HepG2 (cell line): ENCODE measurements around the gene CCNA2. TPM values are rescaled to one million over a fixed set of nuclear protein-coding genes. Genes with fewer than 3 reads are reported as not detected.

Source experiments
- ATAC-seq: fragments of 200-7000 bp; cut with Tn5 transposase; 3 replicates; pipeline ENCODE4 v1.9.1; 2020; ENCODE audit warnings: mild to moderate bottlenecking, moderate library complexity
- BruUV-seq: library from RNA; stranded (reverse); fragments of 400-500 nt; replicated peaks from 2 replicates; lab custom pipeline; 2021; lab: Mats Ljungman, UMichigan
- CTCF ChIA-PET: fragments of 300-600 bp; formaldehyde crosslinking; extraction: SDS; loops from one replicate; lab custom pipeline; 2021; ENCODE audit warnings: low total read pairs, inconsistent platforms, low intra/inter-chr PET ratio; lab: Yijun Ruan, JAX
- POLR2A ChIA-PET: fragments of 350-600 bp; sonication (Branson Sonifier 250); formaldehyde crosslinking; loops from one replicate; lab custom pipeline; 2020; ENCODE audit warnings: antibody characterized with exemption, inconsistent platforms; lab: Yijun Ruan, JAX
- DNase-seq: peaks from one replicate; pipeline ENCODE4 v3.0.0-alpha.2; 2015; ENCODE audit warnings: low spot score
- FAIRE-seq: peaks from 3 replicates; lab custom pipeline; 2011; peaks lifted over from hg19 to GRCh38; lab: Jason Lieb, UNC
- H2AFZ ChIP-seq: one replicate; pipeline ENCODE4 v1.6.1; 2011; ENCODE audit warnings: low read length, inconsistent platforms
- H3K27ac ChIP-seq: fragments of 300-600 bp; 3 replicates; pipeline ENCODE4 v1.8.0; 2011; ENCODE audit warnings: mixed run types, mild to moderate bottlenecking, mixed read lengths, low read length, inconsistent platforms; ENCODE audit not compliant: insufficient read depth; ENCODE audit errors: extremely low read length
- H3K27me3 ChIP-seq, 2 experiments: fragments of 200-600 bp in 1 of 2; 2 replicates in 1 of 2; 3 replicates in 1 of 2; pipeline versions ENCODE4 v1.6.0 to v1.8.0; 2011; ENCODE audit warnings: low read length in 2 of 2, mild to moderate bottlenecking in 2 of 2, moderate library complexity in 2 of 2, inconsistent platforms in 1 of 2; ENCODE audit not compliant: insufficient read depth in 2 of 2, control insufficient read depth in 1 of 2
- H3K36me3 ChIP-seq, 2 experiments: fragments of 200-600 bp in 1 of 2; replicated peaks in 1 of 2; 2 replicates in 1 of 2; 3 replicates in 1 of 2; pipeline versions ENCODE4 v1.5.1 to v1.8.0; 2011; ENCODE audit warnings: low read length in 2 of 2, inconsistent platforms in 1 of 2; ENCODE audit not compliant: insufficient read depth in 2 of 2, control insufficient read depth in 1 of 2
- H3K4me1 ChIP-seq: 2 replicates; pipeline ENCODE4 v1.5.1; 2012; ENCODE audit warnings: low read length, inconsistent platforms; ENCODE audit not compliant: insufficient read depth
- H3K4me2 ChIP-seq: 2 replicates; pipeline ENCODE4 v1.6.0; 2011; ENCODE audit warnings: low read depth, low read length, inconsistent platforms
- H3K4me3 ChIP-seq, 3 experiments: fragments of 200-600 bp in 1 of 3; sonication (generic), shearing (Covaris generic) in 1 of 3; replicated peaks in 1 of 3; 2 replicates each; pipeline ENCODE4 v1.5.1; 2011 to 2016; ENCODE audit warnings: low read length in 3 of 3, inconsistent platforms in 2 of 3, low read depth in 2 of 3, mild to moderate bottlenecking in 2 of 3, control low read depth in 1 of 3, mixed read lengths in 1 of 3; ENCODE audit not compliant: insufficient read depth in 1 of 3
- H3K79me2 ChIP-seq: one replicate; pipeline ENCODE4 v1.6.1; 2011; ENCODE audit warnings: low read length, inconsistent platforms; ENCODE audit not compliant: insufficient read depth
- H3K9ac ChIP-seq: 2 replicates; pipeline ENCODE4 v1.6.0; 2011; ENCODE audit warnings: mild to moderate bottlenecking, low read depth, low read length, inconsistent platforms; ENCODE audit not compliant: insufficient read depth
- H3K9me3 ChIP-seq: 2 replicates; pipeline ENCODE4 v1.5.1; 2012; ENCODE audit warnings: mild to moderate bottlenecking, low read length
- H4K20me1 ChIP-seq: 2 replicates; pipeline ENCODE4 v1.6.0; 2011; ENCODE audit warnings: inconsistent platforms, mild to moderate bottlenecking, low read length, moderate library complexity; ENCODE audit not compliant: insufficient read depth
- FOXP4 ChIP-seq: sonication (generic); formaldehyde crosslinking; IDR thresholded peaks from 2 replicates; pipeline ENCODE4 v1.4.0; 2020; ENCODE audit warnings: missing genetic modification reagents
- GABPA ChIP-seq, 2 experiments: IDR thresholded peaks; 2 replicates each; pipeline ENCODE4 v1.6.1; 2011 to 2016; ENCODE audit warnings: low read depth in 2 of 2, low read length in 1 of 2, missing biosample characterization in 1 of 2, missing genetic modification characterization in 1 of 2
- HNF4A ChIP-seq: sonication (generic); formaldehyde crosslinking; IDR thresholded peaks from 2 replicates; pipeline ENCODE4 v1.4.0; 2020; ENCODE audit warnings: missing genetic modification reagents
- MAX ChIP-seq: IDR thresholded peaks from 2 replicates; pipeline ENCODE4 v1.6.1; 2012; ENCODE audit warnings: inconsistent platforms
- PPARG ChIP-seq: conservative IDR thresholded peaks from 2 replicates; pipeline ENCODE4 v1.6.1; 2016; ENCODE audit warnings: missing biosample characterization, missing genetic modification reagents
- PRPF4 ChIP-seq: fragments of 200-400 bp; formaldehyde crosslinking; IDR thresholded peaks from 2 replicates; pipeline ENCODE4 v1.6.1; 2016; ENCODE audit warnings: low read length, low read depth; ENCODE audit not compliant: poor library complexity, severe bottlenecking
- RAD51 ChIP-seq: fragments of 450-650 bp; IDR thresholded peaks from 2 replicates; pipeline ENCODE4 v1.6.1; 2016; ENCODE audit warnings: borderline replicate concordance
- TEF ChIP-seq: sonication (generic); formaldehyde crosslinking; IDR thresholded peaks from 2 replicates; pipeline ENCODE4 v1.5.0; 2020; ENCODE audit warnings: missing genetic modification reagents
- ZFY ChIP-seq: sonication (generic); formaldehyde crosslinking; IDR thresholded peaks from 2 replicates; pipeline ENCODE4 v1.4.0; 2020; ENCODE audit warnings: missing genetic modification reagents
- ZNF205 ChIP-seq: IDR thresholded peaks from 2 replicates; pipeline ENCODE4 v1.6.1; 2018; ENCODE audit warnings: missing biosample characterization, missing genetic modification reagents
- ZNF230 ChIP-seq: sonication (generic); formaldehyde crosslinking; IDR thresholded peaks from 2 replicates; pipeline ENCODE4 v1.4.0; 2020; ENCODE audit warnings: mild to moderate bottlenecking, missing genetic modification reagents
- ZNF362 ChIP-seq: sonication (generic); formaldehyde crosslinking; IDR thresholded peaks from 2 replicates; pipeline ENCODE4 v1.4.0; 2020; ENCODE audit warnings: missing genetic modification reagents, mild to moderate bottlenecking, borderline replicate concordance
- WGBS: methylation state at CpG from one replicate; pipeline ENCODE4 v1.1.6; 2017; ENCODE audit warnings: low lambda C conversion rate; 5-methylcytosine and 5-hydroxymethylcytosine counted together
- in situ Hi-C: cut with HindIII; loops from 2 replicates; pipeline ENCODE4 v1.10.0; 2017; ENCODE audit warnings: low pct_unique_long_range_greater_than_20kb; ENCODE audit not compliant: extremely low pct_ligation_motif_present
- intact Hi-C: fragments of 100-400 bp; cut with micrococcal nuclease; formaldehyde crosslinking; loops from one replicate; pipeline ENCODE4 v1.10.0; 2022; ENCODE audit not compliant: unreplicated experiment
- polyA plus RNA-seq, 8 experiments: library from polyadenylated mRNA; depleted of rRNA in 3 of 8; stranded (reverse) in 7 of 8; unstranded in 1 of 8; fragments of >200 nt; fragmentation: Illumina TruSeq in 4 of 8; extraction: Trizol in 4 of 8; gene quantifications; 2 replicates each; pipeline versions ENCODE4 v1.2.1 to v1.2.3, GENCODE V29; 2011 to 2016; ENCODE audit warnings: low read depth in 4 of 8, missing spikeins in 1 of 8, mixed read lengths in 1 of 8; ENCODE audit not compliant: insufficient read depth in 1 of 8
- total RNA-seq, 5 experiments: library from RNA; depleted of rRNA; stranded (reverse); fragments of >200 nt; fragmentation: Illumina TruSeq; extraction: Trizol; gene quantifications; 2 replicates each; pipeline ENCODE4 v1.2.3, GENCODE V29; 2016; ENCODE audit warnings: low read depth in 1 of 5

The CCNA2 gene
- total and polyA plus RNA-seq, 2 of the 13 experiments (the other 11 are each of a cell fraction or from before 2014, with no cell fraction given), result 31.3 to 105 TPM

GRCh38 chr4:121801715-121802075, 22.0 kb downstream of the CCNA2 start:
- DNase-seq, result no peak
- intact Hi-C loops (loop anchor here (1.0 to 5.0 kb wide), 2 partner anchors 22 to 124 kb away; partner anchors contain the start of gene CCNA2), in situ Hi-C loops (no loop called here)
- Histone ChIP-seq H3K27ac (peak overlapping the region; percentile 93), H3K36me3 (peaks cover 6 to 18% of the 10 kb centered on the region in 2 experiments; a peak in 4 of 5 replicates), H3K9me3 (no peaks in the 10 kb centered on the region), H3K4me3 (peak overlapping the region; percentile 79 to 86 (median 84)), H3K4me1 (peaks cover 43% of the 10 kb centered on the region), H3K4me2 (peak overlapping the region; percentile 97), H3K9ac (peak overlapping the region; percentile 87), H3K27me3 (no peaks in the 10 kb centered on the region; a peak in 1 of 5 replicates), H2AFZ (peak overlapping the region; percentile 20), H3K79me2 (peaks cover 19% of the 10 kb centered on the region), H4K20me1 (no peaks in the 10 kb centered on the region)
- ATAC-seq, result no peak
- FAIRE-seq, result peak; percentile 28
- POLR2A ChIA-PET, result interaction anchor here (0.7 to 2.6 kb wide), 8 partner anchors 9 to 106 kb away, joined by 3 to 14 read pairs (median 4); partner anchors contain the start of genes ANXA5, BBS7 and CCNA2
- CTCF ChIA-PET, result no interaction called here
- 4% methylated on average over 4 of the region's 4 CpGs for WGBS
- TF ChIP-seq PPARG (CRISPR knock-in tag), result no peak
- TF ChIP-seq TEF, result no peak
- no peak for TF ChIP-seq MAX
- BruUV-seq, result TSS peak; percentile 64

- peaks cover 19% of the 10 kb centered on the region for H3K79me2 ChIP-seq
- intact Hi-C loops (loop anchor here (1.0 to 5.0 kb wide), 2 partner anchors 22 to 124 kb away; partner anchors contain the start of gene CCNA2), in situ Hi-C loops (no loop called here)
- H3K9me3 ChIP-seq, result no peaks in the 10 kb centered on the region
- POLR2A ChIA-PET, result interaction anchor here (0.7 to 2.6 kb wide), 8 partner anchors 10 to 105 kb away, joined by 3 to 14 read pairs (median 4); partner anchors contain the start of genes ANXA5, BBS7 and CCNA2
- DNase-seq (peak; percentile 87), ATAC-seq (peak; percentile 87), FAIRE-seq (peak; percentile 57)
- peak within 1 kb of the TSS; percentile 87 for H3K9ac ChIP-seq
- WGBS, result under 1% methylated on average over 30 of the region's 48 CpGs
- BruUV-seq, result no TSS peak
- peak within 1 kb of the TSS; percentile 97 for H3K4me2 ChIP-seq
- H3K27ac ChIP-seq, result peak within 1 kb of the TSS; percentile 93
- peaks cover 6 to 14% of the 10 kb centered on the region in 2 experiments; a peak in 4 of 5 replicates for H3K36me3 ChIP-seq
- H3K27me3 ChIP-seq, result no peaks in the 10 kb centered on the region; a peak in 1 of 5 replicates
- H3K4me1 ChIP-seq, result peaks cover 47% of the 10 kb centered on the region
- peak within 1 kb of the TSS; percentile 77 for H2AFZ ChIP-seq
- no peaks in the 10 kb centered on the region for H4K20me1 ChIP-seq
- CTCF ChIA-PET, result no interaction called here
- peak within 1 kb of the TSS; percentile 79 to 86 (median 84) for H3K4me3 ChIP-seq
- TF ChIP-seq GABPA (IDR thresholded peaks at IDR 0.05; ENCODE audit: low read depth, low read length) (no peak), GABPA (CRISPR knock-in tag; IDR thresholded peaks at IDR 0.05; ENCODE audit: low read depth) (peak; percentile 76), PRPF4 (peak; percentile 7), ZNF205 (peak; percentile 65; the same call in 1 of the 2 replicates), ZNF362 (CRISPR knock-in tag) (no peak), HNF4A (CRISPR knock-in tag) (peak; percentile 39; the same call in 1 of the 2 replicates), ZNF230 (CRISPR knock-in tag) (peak; percentile 54; the same call in 1 of the 2 replicates), RAD51 (no peak), ZFY (CRISPR knock-in tag) (peak; percentile 94), FOXP4 (peak; percentile 41)
Observed at GRCh38 chr4:121800961-121801714, 22.5 kb downstream of the CCNA2 start, which contains the start of gene EXOSC9. Gene EXOSC9 (plus strand): TSS chr4:121801323. CDS start chr4:121801425, 102 bp downstream.
